Naive thymus-derived CD4-positive, alpha-beta T cell (primary cell): Measurements from ENCODE around the gene HAGH. TPM values are rescaled to one million over a fixed set of nuclear protein-coding genes. Genes with fewer than 3 reads are reported as not detected.
"Not testable (repeated sequence)": the region's sequence is repeated elsewhere in the genome, so short reads cannot be mapped to it uniquely, and the experiment has no call there.

Experiments used
- ATAC-seq: fragments of 150-1000 bp; cut with Tn5 transposase; 2 replicates; pipeline ENCODE4 v1.10.0; 2021; ENCODE audit warnings: mild to moderate bottlenecking, moderate library complexity
- CTCF ChIA-PET: fragments of 350-600 bp; sonication (Branson Sonifier 250); formaldehyde crosslinking; loops from one replicate; lab custom pipeline; 2021; ENCODE audit warnings: antibody characterized with exemption; lab: Charles Lee
- POLR2A ChIA-PET: fragments of 350-600 bp; sonication (Branson Sonifier 250); formaldehyde crosslinking; loops from one replicate; lab custom pipeline; 2021; ENCODE audit warnings: antibody characterized with exemption, inconsistent platforms; lab: Charles Lee
- DNase-seq, 9 donors: peaks; one replicate each; pipeline versions ENCODE4 v3.0.0 to v3.0.0-alpha.2; 2020 to 2022; ENCODE audit warnings: mixed read lengths in 1 of 9
- H3K27ac ChIP-seq: one replicate; pipeline ENCODE4 v1.7.0; 2013; ENCODE audit warnings: mild to moderate bottlenecking, low read depth, low read length, moderate library complexity
- H3K27me3 ChIP-seq, 2 donors: one replicate each; pipeline ENCODE4 v1.7.0; 2013; ENCODE audit warnings: low read length in 2 of 2, mild to moderate bottlenecking in 2 of 2, moderate library complexity in 2 of 2; ENCODE audit not compliant: control insufficient read depth in 2 of 2, insufficient read depth in 2 of 2
- H3K36me3 ChIP-seq, 3 experiments: 1 replicate in 2 of 3; 2 replicates in 1 of 3; pipeline ENCODE4 v1.7.0; 2013; ENCODE audit warnings: low read length in 3 of 3, mild to moderate bottlenecking in 3 of 3, moderate library complexity in 1 of 3; ENCODE audit not compliant: insufficient read depth in 3 of 3, control insufficient read depth in 2 of 3
- H3K4me1 ChIP-seq, 2 donors: one replicate each; pipeline ENCODE4 v1.7.0; 2013; ENCODE audit warnings: low read length in 2 of 2, mild to moderate bottlenecking in 2 of 2, moderate library complexity in 1 of 2; ENCODE audit not compliant: control insufficient read depth in 2 of 2, insufficient read depth in 2 of 2
- H3K4me3 ChIP-seq: 2 replicates; pipeline ENCODE4 v1.7.0; 2013; ENCODE audit warnings: mild to moderate bottlenecking, low read length
- H3K9me3 ChIP-seq, 3 experiments: 1 replicate in 2 of 3; 2 replicates in 1 of 3; pipeline ENCODE4 v1.7.0; 2013; ENCODE audit warnings: low read length in 3 of 3; ENCODE audit not compliant: control insufficient read depth in 2 of 3
- H3K27ac Mint-ChIP-seq, 9 donors: one replicate each; pipeline ENCODE4 v1.8.0; 2020 to 2022; ENCODE audit warnings: mixed read lengths in 9 of 9, mild to moderate bottlenecking in 8 of 9, moderate library complexity in 5 of 9, inconsistent platforms in 2 of 9
- H3K27me3 Mint-ChIP-seq, 5 donors: one replicate each; pipeline ENCODE4 v1.8.0; 2021 to 2022; ENCODE audit warnings: mixed read lengths in 5 of 5, mild to moderate bottlenecking in 1 of 5
- H3K36me3 Mint-ChIP-seq, 5 donors: one replicate each; pipeline ENCODE4 v1.8.0; 2020 to 2022; ENCODE audit warnings: mixed read lengths in 5 of 5, mild to moderate bottlenecking in 3 of 5, inconsistent platforms in 1 of 5
- H3K4me1 Mint-ChIP-seq, 7 donors: one replicate each; pipeline ENCODE4 v1.8.0; 2020 to 2022; ENCODE audit warnings: mixed read lengths in 7 of 7, mild to moderate bottlenecking in 3 of 7, inconsistent platforms in 1 of 7
- H3K4me3 Mint-ChIP-seq, 10 donors: one replicate each; pipeline ENCODE4 v1.8.0; 2020 to 2022; ENCODE audit warnings: mild to moderate bottlenecking in 10 of 10, mixed read lengths in 10 of 10, moderate library complexity in 6 of 10, inconsistent platforms in 2 of 10
- H3K9me3 Mint-ChIP-seq, 11 donors: one replicate each; pipeline ENCODE4 v1.8.0; 2020 to 2022; ENCODE audit warnings: mixed read lengths in 11 of 11, mild to moderate bottlenecking in 4 of 11, inconsistent platforms in 1 of 11, moderate library complexity in 1 of 11
- intact Hi-C, 2 donors: fragments of 100-400 bp; cut with micrococcal nuclease; formaldehyde crosslinking; loops; one replicate each; pipeline ENCODE4 v1.15.1; 2023
- polyA plus RNA-seq, 2 donors: library from polyadenylated mRNA; unstranded; fragments of 300-500 nt; fragmentation: Illumina TruSeq; gene quantifications; one replicate each; pipeline ENCODE4 v1.2.3, GENCODE V29; 2021
- total RNA-seq, 6 experiments: library from RNA in 5 of 6; stranded (reverse) in 5 of 6; gene quantifications; 1 replicate in 5 of 6; 2 replicates in 1 of 6; pipeline ENCODE4 v1.2.3 and lab custom pipeline; 2021 to 2026

Gene HAGH
- total RNA-seq, result 10 to 100 TPM; 46.2 to 72.9 (median 48.9) TPM
- 10 to 100 TPM; 39.4 to 62.4 TPM for polyA plus RNA-seq
- 26.8 reads per million, percentile 57 among the genes with 10 or more reads in this experiment for total RNA-seq (lab: John Stamatoyannopoulos, UW)

- Mint-ChIP-seq H3K9me3 (peaks cover 0 to 2% (median 0%) of the 10 kb centered on the region in 11 donors), H3K4me3 (peak within 1 kb of the TSS; percentile 82 to 98 (median 93)), H3K4me1 (peaks cover 21 to 62% (median 44%) of the 10 kb centered on the region in 7 donors), H3K36me3 (peaks cover 0 to 11% (median 0%) of the 10 kb centered on the region in 5 donors), H3K27me3 (no peaks in the 10 kb centered on the region), H3K27ac (peak within 1 kb of the TSS; percentile 85 to 94 (median 91))
- Histone ChIP-seq H3K36me3 (peaks cover 3 to 20% (median 5%) of the 10 kb centered on the region in 3 experiments), H3K27me3 (no peaks in the 10 kb centered on the region), H3K9me3 (no peaks in the 10 kb centered on the region), H3K4me1 (peaks cover 19 to 26% of the 10 kb centered on the region in 2 donors), H3K4me3 (peak within 1 kb of the TSS; percentile 99), H3K27ac (peak within 1 kb of the TSS; percentile 78)
- ATAC-seq (peak; percentile 91), DNase-seq (peak; percentile 83 to 98 (median 92))
- intact Hi-C loops, result loop anchor here (1.0 to 5.0 kb wide), 12 partner anchors 15 to 518 kb away; partner anchors contain the start of genes MRPS34 (in 2 of the 2), NUBP2 (in 2 of the 2), SPSB3 (in 2 of the 2) and CRAMP1 (in 1 of the 2)
- POLR2A ChIA-PET, result interaction anchor here (0.5 to 3.6 kb wide), 15 partner anchors 11 to 823 kb away, joined by 3 to 33 read pairs (median 4); partner anchors contain the start of genes EME2, JPT2, MAPK8IP3 and MRPS34
- CTCF ChIA-PET, result interaction anchor here (0.5 to 1.0 kb wide), 3 partner anchors 44 to 220 kb away, joined by 3 read pairs; partner anchors contain the start of genes NUBP2 and SPSB3
Measured at GRCh38 chr16:1826691-1827573, at the start of gene HAGH, which contains the start of gene FAHD1. Gene HAGH, minus strand, starts transcription at chr16:1826825. Its CDS starts 38 bp downstream, at chr16:1826787. Gene FAHD1, plus strand, starts transcription at chr16:1827206. Its CDS starts 33 bp downstream, at chr16:1827239.

- H3K4me3 Mint-ChIP-seq, ATAC-seq, H3K27me3 ChIP-seq, DNase-seq, H3K27ac ChIP-seq, CTCF ChIA-PET, H3K9me3 ChIP-seq, POLR2A ChIA-PET, H3K9me3 Mint-ChIP-seq, H3K27ac Mint-ChIP-seq, H3K4me1 Mint-ChIP-seq, H3K36me3 ChIP-seq, H3K36me3 Mint-ChIP-seq, H3K4me3 ChIP-seq, H3K4me1 ChIP-seq: not testable (repeated sequence)
- intact Hi-C loops, result loop anchor here in 1 of 2 donors (5.0 kb wide), 1 partner anchor 41 kb away; the partner anchor contains the start of gene HS3ST6
- H3K27me3 Mint-ChIP-seq, result peaks cover 26 to 40% (median 35%) of the 10 kb centered on the region in 5 donors
Measured at GRCh38 chr16:1876066-1876465, 49.4 kb upstream of the HAGH start.

- ATAC-seq (no peak), DNase-seq (no peak)
- Histone ChIP-seq H3K4me1 (no peaks in the 10 kb centered on the region), H3K36me3 (no peaks in the 10 kb centered on the region), H3K27ac (no peak overlapping the region), H3K9me3 (no peaks in the 10 kb centered on the region), H3K4me3 (no peak overlapping the region), H3K27me3 (no peaks in the 10 kb centered on the region)
- Mint-ChIP-seq H3K27ac (peak overlapping the region in 1 of 9 donors; percentile 63), H3K4me1 (peaks cover 0 to 6% (median 5%) of the 10 kb centered on the region in 7 donors), H3K36me3 (peaks cover 0 to 4% (median 0%) of the 10 kb centered on the region in 5 donors), H3K27me3 (peaks cover 26 to 40% (median 35%) of the 10 kb centered on the region in 5 donors), H3K4me3 (no peak overlapping the region), H3K9me3 (peaks cover 0 to 3% (median 0%) of the 10 kb centered on the region in 11 donors)
- intact Hi-C loops, result loop anchor here in 1 of 2 donors (5.0 kb wide), 1 partner anchor 42 kb away; the partner anchor contains the start of gene HS3ST6
- CTCF ChIA-PET, result no interaction called here
- POLR2A ChIA-PET, result no interaction called here
Measured at GRCh38 chr16:1874854-1875253, 48.2 kb upstream of the HAGH start.

GRCh38 chr16:1871974-1872635, 45.5 kb upstream of the HAGH start, which contains the start of gene MEIOB:
Gene MEIOB, minus strand, starts transcription at chr16:1872164. Its CDS starts 3,989 bp downstream, at chr16:1868175.
- peaks cover 0 to 4% (median 0%) of the 10 kb centered on the region in 5 donors for H3K36me3 Mint-ChIP-seq
- Histone ChIP-seq H3K4me3 (no peak within 1 kb of the TSS), H3K27me3 (no peaks in the 10 kb centered on the region), H3K27ac (no peak within 1 kb of the TSS), H3K36me3 (no peaks in the 10 kb centered on the region), H3K9me3 (no peaks in the 10 kb centered on the region), H3K4me1 (no peaks in the 10 kb centered on the region)
- ATAC-seq (peak; percentile 85), DNase-seq (peak in 6 of 9 donors; percentile 4 to 62 (median 28))
- peak within 1 kb of the TSS; percentile 25 to 87 (median 72) for H3K4me3 Mint-ChIP-seq
- POLR2A ChIA-PET, result no interaction called here
- intact Hi-C loops, result no loop called here
- peaks cover 13 to 26% (median 22%) of the 10 kb centered on the region in 5 donors for H3K27me3 Mint-ChIP-seq
- CTCF ChIA-PET, result no interaction called here
- H3K9me3 Mint-ChIP-seq, result peaks cover 0 to 3% (median 0%) of the 10 kb centered on the region in 11 donors
- peaks cover 0 to 6% (median 5%) of the 10 kb centered on the region in 7 donors for H3K4me1 Mint-ChIP-seq
- no peak within 1 kb of the TSS for H3K27ac Mint-ChIP-seq

- no peak for DNase-seq
- Mint-ChIP-seq H3K9me3 (peaks cover 0 to 3% (median 0%) of the 10 kb centered on the region in 11 donors), H3K27me3 (peaks cover 12 to 29% (median 19%) of the 10 kb centered on the region in 5 donors), H3K4me3 (no peak overlapping the region), H3K27ac (no peak overlapping the region), H3K36me3 (peaks cover 0 to 4% (median 0%) of the 10 kb centered on the region in 5 donors), H3K4me1 (peaks cover 0 to 6% (median 5%) of the 10 kb centered on the region in 7 donors)
- intact Hi-C loops, result no loop called here
- H3K27me3 ChIP-seq, result no peaks in the 10 kb centered on the region
- ChIA-PET POLR2A (no interaction called here), CTCF (no interaction called here)
- no peak overlapping the region for H3K4me3 ChIP-seq
- no peaks in the 10 kb centered on the region for H3K9me3 ChIP-seq
- H3K27ac ChIP-seq, result no peak overlapping the region
- no peaks in the 10 kb centered on the region for H3K36me3 ChIP-seq
- no peaks in the 10 kb centered on the region for H3K4me1 ChIP-seq
- no peak for ATAC-seq
Measured at GRCh38 chr16:1870365-1871082, 43.9 kb upstream of the HAGH start.
